ENCODE measurements around the gene PRICKLE2. TPM values are rescaled to one million over a fixed set of nuclear protein-coding genes. Genes with fewer than 3 reads are reported as not detected.
A peak's percentile ranks its signal among the peaks of the same experiment; 100 is the strongest.

Gene PRICKLE2
- total RNA-seq, 1 experiment from 2014 or later = 4.2 TPM

DNA sequence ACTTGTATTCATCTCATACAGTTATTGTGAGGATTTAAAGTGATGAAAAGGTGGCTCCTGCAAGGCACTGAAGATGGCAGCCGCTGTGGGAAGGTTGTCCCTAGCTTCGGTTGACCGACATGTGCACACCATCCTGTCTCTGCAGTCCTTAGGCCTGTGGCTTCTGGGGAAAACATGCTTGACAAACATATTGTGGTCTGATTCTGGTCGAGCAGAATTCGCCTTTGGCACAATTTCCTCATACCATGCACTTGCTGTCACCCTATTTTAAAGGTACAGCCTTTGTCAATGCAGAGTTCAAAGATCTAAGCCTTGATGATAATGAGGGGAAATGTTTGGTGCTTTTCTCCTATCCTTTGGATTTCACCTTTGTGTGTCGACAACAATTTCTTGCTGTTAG lies 50.9 kb downstream of the PRICKLE2 start:
- H3K4me3 Mint-ChIP-seq (ENCODE audit: unreplicated experiment) = no peak overlapping the region
- no TSS peak for BruUV-seq (replicated peaks)
- Histone ChIP-seq H3K36me3 (ENCODE audit: control insufficient read depth, insufficient read depth, low read length) (no peaks in the 10 kb centered on the region), H3K9me3 (no peaks in the 10 kb centered on the region), H3K27me3 (replicated peaks; ENCODE audit: control insufficient read depth, insufficient read depth, low read length) (no peaks in the 10 kb centered on the region), H3K4me1 (peaks cover 26% of the 10 kb centered on the region), H3K4me3 (ENCODE audit: low read depth, low read length) (no peak overlapping the region)
- H3K9me3 Mint-ChIP-seq (ENCODE audit: unreplicated experiment) = peaks cover 16% of the 10 kb centered on the region
- TF ChIP-seq, protein P1, sequence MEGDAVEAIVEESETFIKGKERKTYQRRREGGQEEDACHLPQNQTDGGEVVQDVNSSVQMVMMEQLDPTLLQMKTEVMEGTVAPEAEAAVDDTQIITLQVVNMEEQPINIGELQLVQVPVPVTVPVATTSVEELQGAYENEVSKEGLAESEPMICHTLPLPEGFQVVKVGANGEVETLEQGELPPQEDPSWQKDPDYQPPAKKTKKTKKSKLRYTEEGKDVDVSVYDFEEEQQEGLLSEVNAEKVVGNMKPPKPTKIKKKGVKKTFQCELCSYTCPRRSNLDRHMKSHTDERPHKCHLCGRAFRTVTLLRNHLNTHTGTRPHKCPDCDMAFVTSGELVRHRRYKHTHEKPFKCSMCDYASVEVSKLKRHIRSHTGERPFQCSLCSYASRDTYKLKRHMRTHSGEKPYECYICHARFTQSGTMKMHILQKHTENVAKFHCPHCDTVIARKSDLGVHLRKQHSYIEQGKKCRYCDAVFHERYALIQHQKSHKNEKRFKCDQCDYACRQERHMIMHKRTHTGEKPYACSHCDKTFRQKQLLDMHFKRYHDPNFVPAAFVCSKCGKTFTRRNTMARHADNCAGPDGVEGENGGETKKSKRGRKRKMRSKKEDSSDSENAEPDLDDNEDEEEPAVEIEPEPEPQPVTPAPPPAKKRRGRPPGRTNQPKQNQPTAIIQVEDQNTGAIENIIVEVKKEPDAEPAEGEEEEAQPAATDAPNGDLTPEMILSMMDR (IDR thresholded peaks at IDR 0.05; ENCODE audit: insufficient read depth in 1 of 2, low read depth in 1 of 2, low read length in 1 of 2, severe bottlenecking in 1 of 2, unreplicated experiment in 1 of 2) = no peak
- intact Hi-C loops (cut with micrococcal nuclease; ENCODE audit: unreplicated experiment) = no loop called here
- H3K27me3 Mint-ChIP-seq (ENCODE audit: insufficient read depth, unreplicated experiment) = no peaks in the 10 kb centered on the region
- DNase-seq = peak in 1 of 2 experiments; percentile 48
- ChIA-PET CTCF (no interaction called here), POLR2A (no interaction called here)
- no peaks in the 10 kb centered on the region for H3K36me3 Mint-ChIP-seq (ENCODE audit: insufficient read depth, unreplicated experiment)
- H3K27ac Mint-ChIP-seq (ENCODE audit: unreplicated experiment) = no peak overlapping the region
- H3K4me1 Mint-ChIP-seq (ENCODE audit: low read depth, unreplicated experiment) = peaks cover 14% of the 10 kb centered on the region

- H3K4me3 Mint-ChIP-seq (ENCODE audit: unreplicated experiment) = no peak overlapping the region
- BruUV-seq (replicated peaks) = no TSS peak
- H3K9me3 Mint-ChIP-seq (ENCODE audit: unreplicated experiment) = peaks cover 8% of the 10 kb centered on the region
- intact Hi-C loops (cut with micrococcal nuclease; ENCODE audit: unreplicated experiment) = no loop called here
- Histone ChIP-seq H3K4me3 (ENCODE audit: low read depth, low read length) (no peak overlapping the region), H3K9me3 (no peaks in the 10 kb centered on the region), H3K36me3 (ENCODE audit: control insufficient read depth, insufficient read depth, low read length) (no peaks in the 10 kb centered on the region), H3K4me1 (peaks cover 24% of the 10 kb centered on the region), H3K27me3 (replicated peaks; ENCODE audit: control insufficient read depth, insufficient read depth, low read length) (no peaks in the 10 kb centered on the region)
- peaks cover 14% of the 10 kb centered on the region for H3K4me1 Mint-ChIP-seq (ENCODE audit: low read depth, unreplicated experiment)
- ChIA-PET POLR2A (no interaction called here), CTCF (interaction anchor here (0.6 kb wide), 1 partner anchor 60 kb away, joined by 3 read pairs; no protein-coding TSS in a partner anchor)
- H3K27ac Mint-ChIP-seq (ENCODE audit: unreplicated experiment) = no peak overlapping the region
- no peaks in the 10 kb centered on the region for H3K36me3 Mint-ChIP-seq (ENCODE audit: insufficient read depth, unreplicated experiment)
- no peak for DNase-seq
- H3K27me3 Mint-ChIP-seq (ENCODE audit: insufficient read depth, unreplicated experiment) = no peaks in the 10 kb centered on the region
- TF ChIP-seq, protein P1 (IDR thresholded peaks at IDR 0.05; ENCODE audit: insufficient read depth in 1 of 2, low read depth in 1 of 2, low read length in 1 of 2, severe bottlenecking in 1 of 2, unreplicated experiment in 1 of 2) = no peak
Observed at GRCh38 chr3:64173563-64173962, 51.7 kb downstream of the PRICKLE2 start.

DNA sequence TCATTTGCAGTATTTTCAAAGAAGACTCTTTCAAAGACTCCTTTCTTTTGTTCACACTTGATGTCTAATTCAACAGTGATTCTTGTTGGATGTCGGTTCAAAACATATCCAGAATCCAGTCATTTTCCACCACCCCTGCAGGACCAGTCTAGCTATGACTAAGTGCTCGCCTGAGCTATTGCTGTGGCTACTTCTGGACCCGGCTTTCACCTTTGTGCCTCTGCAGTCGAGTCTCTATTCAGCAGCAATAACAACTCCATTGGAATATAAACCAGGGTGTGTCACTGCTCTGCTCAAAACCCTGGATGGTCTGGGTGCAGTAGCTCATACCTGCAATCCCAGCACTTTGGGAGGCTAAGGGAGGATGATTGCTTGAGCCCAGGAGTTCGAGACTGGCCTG lies 55.0 kb downstream of the PRICKLE2 start:
- POLR2A ChIA-PET = no interaction called here
- TF ChIP-seq, protein P1 (IDR thresholded peaks at IDR 0.05; ENCODE audit: insufficient read depth in 1 of 2, low read depth in 1 of 2, low read length in 1 of 2, severe bottlenecking in 1 of 2, unreplicated experiment in 1 of 2) = no peak
- H3K4me1 ChIP-seq = peaks cover 24% of the 10 kb centered on the region
- intact Hi-C loops (cut with micrococcal nuclease; ENCODE audit: unreplicated experiment) = no loop called here
- Mint-ChIP-seq H3K27ac (ENCODE audit: unreplicated experiment) (no peak overlapping the region), H3K9me3 (ENCODE audit: unreplicated experiment) (no peaks in the 10 kb centered on the region), H3K36me3 (ENCODE audit: insufficient read depth, unreplicated experiment) (no peaks in the 10 kb centered on the region), H3K4me1 (ENCODE audit: low read depth, unreplicated experiment) (peaks cover 14% of the 10 kb centered on the region), H3K4me3 (ENCODE audit: unreplicated experiment) (no peak overlapping the region), H3K27me3 (ENCODE audit: insufficient read depth, unreplicated experiment) (no peaks in the 10 kb centered on the region)
- no peaks in the 10 kb centered on the region for H3K36me3 ChIP-seq (ENCODE audit: control insufficient read depth, insufficient read depth, low read length)
- no peak for DNase-seq
- no peaks in the 10 kb centered on the region for H3K9me3 ChIP-seq
- H3K27me3 ChIP-seq (replicated peaks; ENCODE audit: control insufficient read depth, insufficient read depth, low read length) = no peaks in the 10 kb centered on the region
- BruUV-seq (replicated peaks) = no TSS peak
- no peak overlapping the region for H3K4me3 ChIP-seq (ENCODE audit: low read depth, low read length)
- CTCF ChIA-PET = no interaction called here
